ENCODE measurements around the gene PHRF1. TPM values are rescaled to one million over a fixed set of nuclear protein-coding genes. Genes with fewer than 3 reads are reported as not detected.

Gene PHRF1
- total RNA-seq, 3 donors from 2014 or later (not counting 1 experiment from before 2014, with no cell fraction given): 46.1 to 52.0 (median 46.9) TPM

DNA sequence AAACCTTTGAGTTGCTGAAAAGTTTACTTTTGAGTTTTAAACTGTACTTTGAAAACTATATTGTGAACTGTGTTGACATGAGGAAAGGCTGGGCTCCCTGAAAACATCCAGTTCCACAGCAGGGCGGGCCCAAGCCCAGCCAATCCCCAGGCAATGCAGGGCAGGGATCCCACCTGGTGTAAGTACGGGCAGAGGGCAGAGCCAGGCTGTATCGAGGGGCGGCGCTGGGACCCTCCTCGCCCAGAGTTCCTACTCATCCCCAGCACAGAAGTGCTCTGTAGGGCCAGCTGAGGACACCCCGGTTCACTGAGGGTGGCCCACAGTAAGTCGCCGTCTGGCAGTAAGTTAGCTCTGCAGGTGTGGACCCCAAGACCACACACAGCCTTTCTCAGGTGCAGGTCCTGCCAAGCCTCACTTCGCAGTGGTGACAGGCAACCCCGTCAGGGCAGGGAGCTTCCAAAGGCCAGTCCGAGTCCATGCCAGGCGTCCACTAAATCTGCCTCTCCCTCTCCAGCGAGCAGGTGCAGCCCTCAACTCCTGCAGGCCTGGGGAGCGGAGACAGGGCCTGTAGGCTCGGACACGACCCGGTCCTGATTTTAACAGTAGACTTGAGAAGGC, 9.2 kb upstream of the PHRF1 start:
- H3K27me3 ChIP-seq (ENCODE audit: control insufficient read depth, insufficient read depth, low read length): no peaks in the 10 kb centered on the region
- ATAC-seq: no peak
- Mint-ChIP-seq H3K27ac (peak overlapping the region in 1 of 2 donors; percentile 54), H3K27me3 (ENCODE audit: low read depth in 2 of 2) (no peaks in the 10 kb centered on the region), H3K4me3 (no peak overlapping the region), H3K9me3 (no peaks in the 10 kb centered on the region), H3K36me3 (no peaks in the 10 kb centered on the region), H3K4me1 (peaks cover 0 to 5% of the 10 kb centered on the region in 2 donors)
- intact Hi-C loops (cut with micrococcal nuclease): no loop called here
- H3K4me1 ChIP-seq (ENCODE audit: control insufficient read depth, insufficient read depth, low read length): peaks cover 16% of the 10 kb centered on the region
- H3K36me3 ChIP-seq (ENCODE audit: control insufficient read depth, insufficient read depth, low read length): no peaks in the 10 kb centered on the region
- DNase-seq: no peak
- H3K4me3 ChIP-seq (ENCODE audit: low read length): no peak overlapping the region
- 95% methylated on average over 18 of the region's 18 CpGs for WGBS (ENCODE audit: insufficient coverage)
- no peak overlapping the region for H3K27ac ChIP-seq (ENCODE audit: low read length)
- no peak for TF ChIP-seq CTCF (IDR thresholded peaks at IDR 0.05)
- no peaks in the 10 kb centered on the region for H3K9me3 ChIP-seq (ENCODE audit: control insufficient read depth, insufficient read depth, low read length)

DNA sequence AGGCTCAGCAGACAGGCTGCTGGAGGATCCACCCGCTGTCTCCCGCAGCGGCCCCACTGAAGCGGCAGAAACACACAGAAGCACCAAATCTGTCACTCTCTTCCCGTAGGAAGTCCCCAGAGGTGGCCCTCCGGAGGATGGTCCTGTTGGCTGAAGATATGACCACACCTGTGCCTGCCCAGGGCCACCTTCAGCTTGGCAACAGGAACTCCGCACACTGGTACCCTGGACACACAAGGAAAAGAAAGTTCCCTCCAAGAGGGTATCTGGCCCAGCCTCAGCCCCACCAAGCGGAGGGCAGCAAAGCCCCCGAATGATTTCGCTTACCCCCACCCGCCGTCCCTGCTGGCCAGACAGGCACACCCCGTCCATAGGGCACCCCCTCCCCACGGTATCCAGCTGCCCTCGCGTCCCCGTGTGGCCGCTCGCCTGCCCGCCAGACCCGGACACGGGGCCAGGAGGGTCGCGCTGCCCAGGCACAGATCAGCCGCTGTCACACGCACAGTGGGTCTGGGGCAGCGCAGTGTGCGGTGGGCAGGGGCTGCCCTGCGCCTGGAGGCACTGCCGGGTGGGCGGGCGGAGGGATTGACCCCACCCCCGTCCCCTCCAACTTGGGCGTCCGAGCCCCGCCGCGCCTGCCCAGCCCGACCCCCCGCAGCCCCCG, 8.5 kb upstream of the PHRF1 start:
- Histone ChIP-seq H3K27me3 (ENCODE audit: control insufficient read depth, insufficient read depth, low read length) (no peaks in the 10 kb centered on the region), H3K36me3 (ENCODE audit: control insufficient read depth, insufficient read depth, low read length) (no peaks in the 10 kb centered on the region), H3K4me3 (ENCODE audit: low read length) (no peak overlapping the region), H3K4me1 (ENCODE audit: control insufficient read depth, insufficient read depth, low read length) (peaks cover 15% of the 10 kb centered on the region), H3K9me3 (ENCODE audit: control insufficient read depth, insufficient read depth, low read length) (no peaks in the 10 kb centered on the region), H3K27ac (ENCODE audit: low read length) (no peak overlapping the region)
- DNase-seq: peak in 1 of 2 donors; percentile 62
- 36% methylated on average over 41 of the region's 41 CpGs for WGBS (ENCODE audit: insufficient coverage)
- no peaks in the 10 kb centered on the region for H3K27me3 Mint-ChIP-seq (ENCODE audit: low read depth in 2 of 2)
- H3K9me3 Mint-ChIP-seq: no peaks in the 10 kb centered on the region
- no peak for TF ChIP-seq CTCF (IDR thresholded peaks at IDR 0.05)
- H3K4me3 Mint-ChIP-seq: no peak overlapping the region
- H3K36me3 Mint-ChIP-seq: no peaks in the 10 kb centered on the region
- H3K4me1 Mint-ChIP-seq: peaks cover 0 to 5% of the 10 kb centered on the region in 2 donors
- H3K27ac Mint-ChIP-seq: peak overlapping the region in 1 of 2 donors; percentile 54
- intact Hi-C loops (cut with micrococcal nuclease): loop anchor here (1.0 kb wide), 2 partner anchors 7 to 9 kb away; partner anchors contain the start of genes LMNTD2, PHRF1 and RASSF7
- no peak for ATAC-seq

- peaks cover 0 to 5% of the 10 kb centered on the region in 2 donors for H3K4me1 Mint-ChIP-seq
- Histone ChIP-seq H3K4me3 (ENCODE audit: low read length) (peak overlapping the region; percentile 68), H3K27ac (ENCODE audit: low read length) (peak overlapping the region; percentile 63), H3K9me3 (ENCODE audit: control insufficient read depth, insufficient read depth, low read length) (no peaks in the 10 kb centered on the region), H3K27me3 (ENCODE audit: control insufficient read depth, insufficient read depth, low read length) (no peaks in the 10 kb centered on the region), H3K4me1 (ENCODE audit: control insufficient read depth, insufficient read depth, low read length) (peaks cover 15% of the 10 kb centered on the region), H3K36me3 (ENCODE audit: control insufficient read depth, insufficient read depth, low read length) (no peaks in the 10 kb centered on the region)
- H3K4me3 Mint-ChIP-seq: peak overlapping the region; percentile 90
- TF ChIP-seq CTCF (IDR thresholded peaks at IDR 0.05): no peak
- no peaks in the 10 kb centered on the region for H3K27me3 Mint-ChIP-seq (ENCODE audit: low read depth in 2 of 2)
- ATAC-seq (peak; percentile 91 to 97 (median 93)), DNase-seq (peak; percentile 94 to 96)
- under 1% methylated on average over 123 of the region's 123 CpGs for WGBS (ENCODE audit: insufficient coverage)
- peak overlapping the region in 1 of 2 donors; percentile 71 for H3K27ac Mint-ChIP-seq
- intact Hi-C loops (cut with micrococcal nuclease): loop anchor here (1.0 kb wide), 2 partner anchors 8 kb away; partner anchors contain the start of genes LMNTD2, PHRF1 and RASSF7
- no peaks in the 10 kb centered on the region for H3K36me3 Mint-ChIP-seq
- H3K9me3 Mint-ChIP-seq: no peaks in the 10 kb centered on the region
Measured at GRCh38 chr11:568306-569157, 7.7 kb upstream of the PHRF1 start.

Data from natural killer cell (primary cell).